A549 treated with CpdA at 1 μM for 4 hours (cell line): ENCODE data around the gene ST8SIA1. TPM values are rescaled to one million over a fixed set of nuclear protein-coding genes. Genes with fewer than 3 reads are reported as not detected.

Source experiments
- total RNA-seq: library from RNA; stranded (reverse); fragments of 200-300 nt; extraction: Qiagen RNA extraction; gene quantifications from 5 replicates; pipeline ENCODE4 v1.2.3, GENCODE V29; 2022; ENCODE audit warnings: low read depth

Gene ST8SIA1, protein sequence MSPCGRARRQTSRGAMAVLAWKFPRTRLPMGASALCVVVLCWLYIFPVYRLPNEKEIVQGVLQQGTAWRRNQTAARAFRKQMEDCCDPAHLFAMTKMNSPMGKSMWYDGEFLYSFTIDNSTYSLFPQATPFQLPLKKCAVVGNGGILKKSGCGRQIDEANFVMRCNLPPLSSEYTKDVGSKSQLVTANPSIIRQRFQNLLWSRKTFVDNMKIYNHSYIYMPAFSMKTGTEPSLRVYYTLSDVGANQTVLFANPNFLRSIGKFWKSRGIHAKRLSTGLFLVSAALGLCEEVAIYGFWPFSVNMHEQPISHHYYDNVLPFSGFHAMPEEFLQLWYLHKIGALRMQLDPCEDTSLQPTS
- total RNA-seq: 0.06 to 0.08 TPM in 2 of 5 replicates, not detected in the others

DNA sequence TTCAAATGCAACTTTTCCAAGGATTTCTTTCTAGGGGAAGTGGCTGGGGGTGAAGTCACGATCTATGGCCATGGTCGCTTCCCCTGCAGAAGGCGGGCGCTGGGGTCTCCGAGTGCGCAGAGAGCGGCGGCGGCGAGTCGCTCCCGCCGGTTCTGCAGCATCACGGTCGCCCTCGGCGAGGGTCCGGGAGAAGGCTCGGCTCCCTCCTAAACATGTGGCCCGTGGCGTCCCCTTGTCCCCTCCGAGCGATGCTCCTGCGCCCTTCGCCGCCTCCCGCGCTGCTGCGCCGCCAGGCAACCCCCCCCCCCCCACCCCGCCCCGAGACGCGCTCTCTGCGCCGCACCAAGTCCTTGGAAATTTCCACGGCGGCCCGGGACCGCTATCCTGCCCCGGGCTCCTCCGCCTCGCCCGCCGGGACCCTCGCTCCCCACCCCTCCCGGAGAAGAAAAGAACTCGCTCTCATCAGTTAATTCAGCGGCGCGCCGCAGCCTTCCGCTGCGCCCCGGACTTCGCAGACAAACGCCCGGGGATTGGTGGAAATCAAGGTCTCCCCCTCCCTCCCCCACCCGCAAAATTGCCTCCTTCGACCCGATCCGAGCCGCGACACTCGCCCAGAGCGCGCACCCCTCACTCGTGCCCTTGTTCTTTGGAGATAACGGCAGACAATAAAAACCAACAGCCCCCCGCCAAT is at the start of gene ST8SIA1:
Gene ST8SIA1 (minus strand): TSS at position 298 of the 691 bp plus-strand sequence. CDS start 475 bp downstream, outside the sequence.

Other genes with a start within 250 kb of the ST8SIA1 start
- gene C2CD5, start 209.8 kb upstream of the ST8SIA1 start, total RNA-seq: 12.7 to 15.2 TPM (median 13.8 TPM) in 5 replicates